Measurements from ENCODE around the gene RNF149.

RNF149 gene

GRCh38 chr2:101249826-101250225 lies 58.7 kb downstream of the RNF149 start:
- no peak for TF ChIP-seq CTCF (IDR thresholded peaks at IDR 0.05)

DNA sequence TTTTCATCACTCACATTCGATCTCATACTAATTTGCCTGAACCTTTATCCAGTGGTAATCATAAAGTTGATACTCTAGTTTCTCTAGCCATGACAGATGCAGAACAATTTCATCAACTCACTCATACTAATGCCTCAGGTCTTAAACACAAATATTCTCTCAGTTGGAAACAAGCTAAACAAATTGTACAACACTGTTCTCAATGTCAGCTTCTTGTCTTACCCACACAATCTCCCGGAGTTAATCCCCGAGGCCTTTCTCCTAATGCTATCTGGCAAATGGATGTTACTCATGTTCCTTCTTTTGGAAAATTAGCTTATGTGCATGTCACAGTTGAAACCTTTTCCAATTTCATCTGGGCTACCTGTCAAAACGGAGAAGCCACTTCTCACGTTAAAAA lies 67.3 kb downstream of the RNF149 start:
- no peak for TF ChIP-seq CTCF (IDR thresholded peaks at IDR 0.05)

DNA sequence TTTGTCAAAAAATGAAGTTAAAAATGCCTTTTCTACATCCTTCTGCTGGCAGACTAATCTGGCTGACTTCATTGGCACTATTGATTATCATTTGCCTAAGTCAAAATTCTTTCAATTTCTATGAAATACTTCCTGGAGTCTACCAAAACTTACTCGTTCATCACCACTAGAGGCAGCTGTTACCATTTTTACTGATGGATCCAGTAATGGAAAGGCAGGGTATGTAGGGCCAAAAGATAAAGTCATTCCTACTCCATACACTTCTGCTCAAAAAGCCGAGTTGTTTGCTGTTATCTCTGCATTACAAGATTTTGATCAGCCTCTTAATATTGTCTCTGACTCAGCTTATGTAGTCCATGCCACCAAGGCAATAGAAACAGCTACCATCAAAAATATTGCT lies 67.8 kb downstream of the RNF149 start:
- TF ChIP-seq CTCF (IDR thresholded peaks at IDR 0.05): peak; percentile 49; the same call in 1 of the 2 replicates

DNA sequence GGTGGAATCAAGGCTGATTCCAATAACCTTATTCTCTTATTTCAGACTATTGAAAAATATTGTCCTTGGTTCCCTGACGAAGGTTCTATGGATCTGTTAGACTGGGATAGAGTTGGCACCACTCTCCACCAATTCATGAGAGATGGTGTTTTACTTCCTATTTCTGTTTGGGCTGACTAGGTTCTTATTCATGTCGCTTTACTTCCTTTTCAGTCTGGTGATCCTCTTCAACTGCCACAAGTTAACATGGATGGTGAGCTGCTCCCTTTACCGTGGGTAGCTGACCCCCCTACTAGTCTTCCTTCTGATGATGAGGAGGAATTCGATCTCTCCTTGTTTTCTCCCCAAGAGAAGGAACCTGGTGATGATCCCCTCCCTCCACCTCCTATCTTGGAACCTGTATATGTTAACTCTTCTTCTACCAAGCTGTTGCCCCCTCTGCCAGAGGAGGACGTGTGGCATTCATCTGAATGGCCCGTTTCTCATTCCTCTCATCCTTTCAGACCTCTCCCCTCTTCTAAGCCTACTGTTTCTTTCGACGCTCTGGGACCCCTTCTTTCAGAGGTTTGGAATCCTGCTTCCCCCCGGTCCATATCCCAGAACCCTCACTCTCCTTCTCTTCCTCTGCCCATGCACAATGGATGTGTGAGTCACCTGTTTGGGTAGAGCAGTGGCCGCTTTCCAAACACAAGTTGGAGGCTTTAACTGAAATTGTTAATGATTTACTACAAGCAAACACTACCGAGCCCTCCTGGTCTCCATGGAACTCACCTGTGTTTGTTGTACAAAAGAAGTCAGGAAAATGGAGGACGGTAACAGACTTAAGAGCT lies 69.4 kb downstream of the RNF149 start:
- no peak for TF ChIP-seq CTCF (IDR thresholded peaks at IDR 0.05)

- TF ChIP-seq CTCF (IDR thresholded peaks at IDR 0.05): no peak
Observed at GRCh38 chr2:101234169-101234938, 74.1 kb downstream of the RNF149 start.

GRCh38 chr2:101232770-101233169 lies 75.7 kb downstream of the RNF149 start:
- TF ChIP-seq CTCF (IDR thresholded peaks at IDR 0.05): no peak

GRCh38 chr2:101231937-101232730 lies 76.4 kb downstream of the RNF149 start:
- TF ChIP-seq CTCF (IDR thresholded peaks at IDR 0.05): no peak
